ENCODE measurements around the gene TTPAL. TPM values are rescaled to one million over a fixed set of nuclear protein-coding genes. Genes with fewer than 3 reads are reported as not detected.

TTPAL gene
- total RNA-seq, 1 experiment from 2014 or later, result 21.1 TPM

- H3K4me1 Mint-ChIP-seq, result no peaks in the 10 kb centered on the region
- no peak overlapping the region for H3K9ac ChIP-seq (ENCODE audit: extremely low read depth, insufficient read length, low read length)
Observed at GRCh38 chr20:44497761-44498160, 22.1 kb downstream of the TTPAL start.

More at GRCh38 chr20:44497761-44498160, 22.1 kb downstream of the TTPAL start:
- H3K4me3 Mint-ChIP-seq, result no peak overlapping the region
- no peak overlapping the region for H2BK120ac ChIP-seq (ENCODE audit: low read depth, low read length, poor library complexity, severe bottlenecking)
- no peaks in the 10 kb centered on the region for H4K20me1 ChIP-seq (ENCODE audit: control insufficient read depth, insufficient read depth, insufficient read length)
- H3K27me3 ChIP-seq (ENCODE audit: insufficient read depth, low read length), result no peaks in the 10 kb centered on the region
- no peak overlapping the region for H4K5ac ChIP-seq (ENCODE audit: insufficient read length, low read depth, low read length)
- no peak for DNase-seq
- H3T11ph ChIP-seq (ENCODE audit: low read length), result no peak overlapping the region
- no peak overlapping the region for H2AK5ac ChIP-seq (ENCODE audit: insufficient read length, low read length)
- no peaks in the 10 kb centered on the region for H3K9me3 ChIP-seq (ENCODE audit: control insufficient read depth, low read depth, low read length)
- H3K27me3 Mint-ChIP-seq (ENCODE audit: low read depth), result no peaks in the 10 kb centered on the region
- H3K4me1 ChIP-seq (ENCODE audit: insufficient read depth, low read length), result no peaks in the 10 kb centered on the region
- H2BK20ac ChIP-seq (ENCODE audit: low read depth, low read length, poor library complexity, severe bottlenecking), result no peak overlapping the region
- H2BK15ac ChIP-seq (ENCODE audit: low read depth, low read length), result no peak overlapping the region
- H3K27ac Mint-ChIP-seq, result no peak overlapping the region
- WGBS (ENCODE audit: extremely low coverage, insufficient read length, low lambda C conversion rate), result no CpG with 5 or more reads among the region's 3 CpGs
- H2BK5ac ChIP-seq (ENCODE audit: insufficient read length, low read length), result no peak overlapping the region
- no peak overlapping the region for H3K56ac ChIP-seq (ENCODE audit: insufficient read length, low read depth, low read length)
- no peak overlapping the region for H2AFZ ChIP-seq (ENCODE audit: low read length)
- no peak overlapping the region for H3K4me2 ChIP-seq (ENCODE audit: insufficient read depth, insufficient read length, low read length)
- no peak overlapping the region for H3K27ac ChIP-seq (ENCODE audit: insufficient read length, low read depth, low read length)
- TF ChIP-seq CTCF (conservative IDR thresholded peaks at IDR 0.05), result no peak
- H2BK12ac ChIP-seq (ENCODE audit: insufficient read length, low read depth, low read length), result no peak overlapping the region
- H3K14ac ChIP-seq (ENCODE audit: insufficient read depth, low read length), result no peak overlapping the region
- H3K18ac ChIP-seq (ENCODE audit: insufficient read length, low read depth, low read length), result no peak overlapping the region
- no peaks in the 10 kb centered on the region for H3K79me1 ChIP-seq (ENCODE audit: insufficient read depth, low read depth, low read length, poor library complexity, severe bottlenecking)
- H3K36me3 Mint-ChIP-seq (ENCODE audit: insufficient read depth in 1 of 3, low read depth in 3 of 3), result peaks cover 5 to 55% (median 43%) of the 10 kb centered on the region in 3 experiments; a peak in 5 of 7 replicates
- H4K91ac ChIP-seq (ENCODE audit: insufficient read length, low read depth, low read length), result no peak overlapping the region
- no peaks in the 10 kb centered on the region for H3K9me3 Mint-ChIP-seq
- H3K4ac ChIP-seq (ENCODE audit: low read depth, low read length), result no peak overlapping the region
- no peak overlapping the region for H4K8ac ChIP-seq (replicated peaks; ENCODE audit: insufficient read length, low read depth, low read length)
- H3K23ac ChIP-seq (ENCODE audit: insufficient read length, low read depth, low read length), result no peak overlapping the region
- H3K23me2 ChIP-seq (ENCODE audit: insufficient read length, low read depth, low read length, poor library complexity, severe bottlenecking), result no peaks in the 10 kb centered on the region
- no peaks in the 10 kb centered on the region for H3K79me2 ChIP-seq (ENCODE audit: insufficient read depth, low read length)

Measured in H9 (cell line).